GM21381 (cell line): ENCODE results near the gene KRT79.

ENCODE experiments used
- ATAC-seq: cut with Tn5 transposase; IDR thresholded peaks from one replicate; pipeline ENCODE4 v1.9.1; 2021; ENCODE audit warnings: mild to moderate bottlenecking, moderate library complexity; ENCODE audit not compliant: unreplicated experiment

Gene KRT79

GRCh38 chr12:52836042-52836466, 1.9 kb upstream of the KRT79 start:
- no peak for ATAC-seq

GRCh38 chr12:52835271-52836041, 1.3 kb upstream of the KRT79 start:
- no peak for ATAC-seq

- ATAC-seq, result no peak
These were observed 553 bp upstream of the KRT79 start for GRCh38 chr12:52834727-52835001.

GRCh38 chr12:52832985-52833905, 866 bp downstream of the KRT79 start:
- ATAC-seq, result no peak

GRCh38 chr12:52832451-52832850, 1.7 kb downstream of the KRT79 start:
- ATAC-seq, result no peak

DNA sequence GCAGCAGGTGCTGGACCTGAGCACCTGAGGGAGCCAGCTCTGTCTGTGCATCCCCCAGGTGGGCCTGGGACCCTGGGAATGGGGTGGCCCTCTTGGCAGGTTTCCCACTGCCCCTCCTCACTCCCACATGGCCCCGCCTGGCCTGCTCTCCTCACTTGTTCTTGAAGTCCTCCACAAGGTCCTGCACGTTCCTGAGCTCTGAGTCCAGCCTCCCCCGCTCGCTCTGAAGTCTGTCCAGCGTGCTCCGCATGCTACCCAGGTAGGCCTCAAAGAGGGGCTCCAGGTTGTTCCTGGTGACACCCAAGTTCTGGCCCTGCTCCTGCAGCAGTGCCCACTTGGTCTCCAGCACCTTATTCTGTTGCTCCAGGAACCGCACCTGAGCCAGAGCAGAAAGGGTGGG, 2.9 kb downstream of the KRT79 start:
- ATAC-seq, result no peak

GRCh38 chr12:52829986-52830770, 3.9 kb downstream of the KRT79 start:
- no peak for ATAC-seq

DNA sequence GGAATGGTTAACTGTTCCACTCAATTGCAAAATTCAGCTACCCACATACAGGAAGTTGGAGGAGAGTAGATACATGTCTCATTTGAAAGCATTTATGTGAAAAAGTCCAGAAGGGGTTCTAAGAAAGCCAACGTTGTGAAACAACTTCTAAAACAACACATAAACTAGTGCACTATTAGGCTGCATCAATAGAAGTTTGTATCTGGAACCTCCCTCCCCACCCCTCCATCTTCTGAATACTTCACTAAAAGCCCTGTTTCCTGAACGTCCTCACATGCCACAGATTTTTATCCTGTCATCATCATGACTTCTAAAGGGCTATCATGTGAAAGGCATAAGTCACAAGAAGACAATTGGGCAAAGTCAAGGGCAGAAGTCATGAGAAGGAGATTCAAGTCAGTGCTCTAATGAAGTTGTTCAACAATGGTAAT, 5.5 kb downstream of the KRT79 start:
- no peak for ATAC-seq

DNA sequence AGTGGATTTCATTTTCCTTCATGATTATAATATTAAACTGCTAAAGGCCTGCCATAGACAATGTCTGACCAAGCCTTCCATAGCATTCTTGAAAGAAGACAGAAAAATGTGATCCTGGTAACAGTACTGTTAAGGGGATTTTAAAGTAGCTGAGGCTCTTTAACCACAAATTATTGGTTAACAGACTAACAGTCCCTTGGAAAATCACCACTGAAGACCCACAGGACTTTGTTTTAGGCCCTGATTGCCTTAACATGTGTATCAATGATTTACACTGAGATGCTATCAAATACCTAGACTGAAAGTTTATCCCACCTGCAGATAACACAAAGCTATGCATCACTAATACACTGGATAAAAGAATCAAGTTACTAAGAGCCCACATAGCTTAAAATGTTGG, 6.0 kb downstream of the KRT79 start:
- no peak for ATAC-seq

GRCh38 chr12:52827499-52828090, 6.5 kb downstream of the KRT79 start:
- no peak for ATAC-seq

DNA sequence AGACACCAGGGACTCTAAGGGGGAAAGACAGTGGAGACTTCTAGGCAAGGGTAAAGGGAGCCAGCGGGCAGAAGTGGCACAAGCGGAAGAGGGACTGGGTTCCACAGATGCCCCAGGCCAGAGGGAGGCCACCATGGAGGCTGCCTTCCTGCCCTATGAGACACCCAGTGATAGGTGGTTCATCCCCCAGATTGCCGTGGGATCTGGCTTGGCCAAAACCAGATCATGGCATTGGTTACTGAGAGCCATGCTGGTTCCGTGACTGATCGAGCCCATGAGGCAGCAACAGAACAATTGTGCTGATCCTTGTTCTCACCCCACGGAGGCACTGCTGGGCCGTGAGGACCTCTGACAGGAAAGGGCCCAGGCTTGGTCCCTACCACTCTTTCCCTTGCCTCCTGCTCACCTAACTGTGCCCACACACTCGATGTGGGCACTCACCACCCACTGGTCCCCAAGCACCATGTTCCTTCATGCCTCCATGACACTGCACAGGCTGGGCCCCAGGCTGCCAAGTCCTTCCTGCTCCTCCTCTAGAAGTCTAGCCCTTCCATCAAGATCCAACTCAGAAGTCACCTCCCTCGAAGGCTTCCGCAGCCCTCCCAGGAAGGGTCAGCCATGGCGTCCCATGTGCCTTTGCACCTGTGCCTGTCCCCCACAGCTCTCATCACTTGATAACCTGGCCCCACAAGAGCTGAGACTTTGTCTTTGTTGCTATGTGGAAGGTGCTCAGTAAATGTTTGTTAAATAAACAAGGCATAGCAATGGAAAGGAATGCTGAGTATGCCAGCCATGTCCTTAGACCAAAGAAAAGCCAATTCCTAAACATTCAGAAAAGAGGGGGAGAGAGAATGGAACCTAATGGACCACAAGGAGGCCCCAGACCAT, 7.3 kb downstream of the KRT79 start:
- ATAC-seq, result no peak

DNA sequence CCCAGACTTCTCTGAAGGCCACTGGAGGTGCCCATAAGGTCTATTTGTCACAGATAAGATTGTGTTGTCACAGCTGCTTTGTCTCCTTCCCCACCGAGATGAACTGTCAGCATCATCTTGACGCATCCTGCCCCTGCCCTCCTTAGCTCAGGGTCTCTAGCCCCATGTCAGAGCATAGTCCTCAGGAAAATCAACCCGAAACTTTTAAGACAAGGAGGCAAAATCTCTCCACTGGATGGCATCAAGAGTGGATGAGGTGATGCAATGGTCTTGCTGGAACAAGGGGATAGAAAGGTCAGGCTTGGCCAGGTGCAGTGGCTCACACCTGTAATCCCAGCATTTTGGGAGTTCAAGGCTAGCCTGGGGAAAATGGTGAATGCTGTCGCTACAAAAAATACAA, 8.2 kb downstream of the KRT79 start:
- ATAC-seq, result no peak

GRCh38 chr12:52824741-52825410, 9.2 kb downstream of the KRT79 start:
- no peak for ATAC-seq

GRCh38 chr12:52823761-52824450, 10.2 kb downstream of the KRT79 start:
- no peak for ATAC-seq

- ATAC-seq, result no peak
These were observed 11.2 kb downstream of the KRT79 start for GRCh38 chr12:52822771-52823510.

DNA sequence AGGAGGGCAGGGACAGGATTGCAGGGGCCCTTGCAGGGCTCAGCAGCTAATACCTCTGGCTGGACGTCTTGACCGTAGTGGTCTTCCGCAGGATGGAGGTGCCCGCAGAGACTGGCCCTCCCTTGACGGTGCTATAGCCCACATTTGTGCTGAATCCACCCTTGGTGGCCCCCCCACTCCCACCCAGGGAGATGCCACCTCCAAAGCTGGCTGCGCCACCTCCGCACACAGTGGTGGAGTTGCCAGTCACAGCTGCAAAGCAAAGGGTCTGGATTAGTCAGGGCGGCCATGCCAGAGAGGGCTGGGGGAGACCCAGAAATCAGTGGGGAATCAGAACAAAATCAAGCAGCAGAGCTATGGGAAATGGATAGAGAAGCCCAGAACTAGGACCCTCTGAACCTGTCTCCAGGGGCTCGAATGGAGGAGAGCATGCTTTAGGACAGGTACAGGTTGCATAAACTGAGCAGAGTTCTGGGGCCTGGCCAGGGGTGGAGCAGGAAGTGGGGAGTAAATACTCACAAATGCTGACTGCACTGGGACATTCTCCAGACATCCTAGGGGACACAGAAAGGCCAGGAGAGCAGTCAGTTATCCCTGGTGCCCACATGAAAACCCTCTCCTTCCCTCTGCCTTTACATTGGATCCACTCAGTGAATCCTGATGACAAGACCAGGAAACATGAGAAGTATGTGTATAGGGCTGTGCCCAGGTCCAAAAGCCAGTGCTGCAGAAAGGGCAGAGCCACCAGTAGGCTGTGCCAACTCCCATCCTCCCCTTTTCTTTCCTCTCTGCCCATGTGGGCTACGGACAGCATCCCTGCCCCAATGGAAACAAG, 12.1 kb downstream of the KRT79 start:
- no peak for ATAC-seq

DNA sequence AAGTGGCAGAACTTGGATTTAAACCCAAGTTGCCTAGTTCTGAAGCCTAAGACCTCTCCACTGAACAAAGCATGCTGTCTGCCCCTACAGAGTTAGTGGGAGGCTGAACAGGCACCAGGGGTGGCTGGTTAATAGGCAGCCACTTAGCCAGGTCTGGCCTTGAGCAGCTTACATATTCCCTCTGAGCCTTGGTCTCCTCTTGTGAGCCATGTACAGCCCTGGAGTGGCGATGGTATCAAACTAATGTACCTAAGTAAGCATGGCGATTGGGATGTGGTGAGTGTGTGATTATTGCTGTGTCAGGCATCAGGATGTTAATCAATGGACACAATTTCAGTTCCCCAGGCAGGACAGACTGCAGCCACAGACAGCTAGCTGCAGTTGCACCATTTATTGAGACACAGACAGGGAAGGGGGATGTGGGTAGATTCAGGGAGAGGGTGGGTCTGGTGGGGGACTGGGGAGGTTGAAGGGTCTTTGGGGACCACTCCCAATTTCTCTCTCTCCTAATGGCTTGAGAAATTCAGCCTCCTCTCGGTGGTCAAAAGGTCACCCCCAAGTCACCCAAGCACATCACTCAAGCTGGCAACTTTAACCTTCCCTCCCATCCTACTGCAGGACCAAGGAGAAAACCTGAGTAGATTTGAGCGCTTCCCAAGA, 12.9 kb downstream of the KRT79 start:
- no peak for ATAC-seq
